H9 (cell line): ENCODE data around the gene C1orf105. TPM values are rescaled to one million over a fixed set of nuclear protein-coding genes. Genes with fewer than 3 reads are reported as not detected.

Experiments used
- DNase-seq: peaks from one replicate; pipeline ENCODE4 v3.0.0-alpha.2; 2017
- H2AFZ ChIP-seq: one replicate; pipeline ENCODE4 v1.6.1; 2013; ENCODE audit warnings: mild to moderate bottlenecking, low read length, control low read depth, moderate library complexity
- H2AK5ac ChIP-seq: 2 replicates; pipeline ENCODE4 v1.6.1; 2013; ENCODE audit warnings: low read length, control low read depth, mixed read lengths; ENCODE audit not compliant: insufficient read length
- H2BK120ac ChIP-seq: one replicate; pipeline ENCODE4 v1.6.1; 2013; ENCODE audit warnings: low read depth, mild to moderate bottlenecking, low read length, control low read depth, inconsistent platforms; ENCODE audit not compliant: poor library complexity, severe bottlenecking
- H2BK12ac ChIP-seq: 2 replicates; pipeline ENCODE4 v1.6.1; 2013; ENCODE audit warnings: low read length, control low read depth, mixed read lengths, low read depth; ENCODE audit not compliant: insufficient read length
- H2BK15ac ChIP-seq: 2 replicates; pipeline ENCODE4 v1.6.1; 2013; ENCODE audit warnings: low read depth, low read length, control low read depth
- H2BK20ac ChIP-seq: one replicate; pipeline ENCODE4 v1.6.1; 2013; ENCODE audit warnings: low read depth, mild to moderate bottlenecking, low read length, control low read depth, inconsistent platforms; ENCODE audit not compliant: poor library complexity, severe bottlenecking
- H2BK5ac ChIP-seq: 2 replicates; pipeline ENCODE4 v1.6.1; 2013; ENCODE audit warnings: low read length, control low read depth, mixed read lengths; ENCODE audit not compliant: insufficient read length
- H3K14ac ChIP-seq: 2 replicates; pipeline ENCODE4 v1.6.1; 2013; ENCODE audit warnings: low read length, control low read depth; ENCODE audit not compliant: insufficient read depth
- H3K18ac ChIP-seq: 2 replicates; pipeline ENCODE4 v1.6.1; 2013; ENCODE audit warnings: low read depth, mild to moderate bottlenecking, mixed read lengths, low read length, control low read depth; ENCODE audit not compliant: insufficient read length
- H3K23ac ChIP-seq: 2 replicates; pipeline ENCODE4 v1.6.1; 2013; ENCODE audit warnings: low read length, control low read depth, mixed read lengths, low read depth; ENCODE audit not compliant: insufficient read length
- H3K23me2 ChIP-seq: 2 replicates; pipeline ENCODE4 v1.6.1; 2013; ENCODE audit warnings: low read depth, mild to moderate bottlenecking, mixed read lengths, low read length, control low read depth; ENCODE audit not compliant: insufficient read length, poor library complexity, severe bottlenecking
- H3K27ac ChIP-seq: 2 replicates; pipeline ENCODE4 v1.5.1; 2013; ENCODE audit warnings: low read length, control low read depth, mixed read lengths, low read depth; ENCODE audit not compliant: insufficient read length
- H3K27me3 ChIP-seq: 2 replicates; pipeline ENCODE4 v1.6.1; 2013; ENCODE audit warnings: low read length, control low read depth, inconsistent platforms; ENCODE audit not compliant: insufficient read depth
- H3K4ac ChIP-seq: 2 replicates; pipeline ENCODE4 v1.6.1; 2013; ENCODE audit warnings: low read depth, mild to moderate bottlenecking, control low read depth, inconsistent platforms, low read length, moderate library complexity
- H3K4me1 ChIP-seq: 2 replicates; pipeline ENCODE4 v1.6.1; 2013; ENCODE audit warnings: low read length, control low read depth, inconsistent platforms; ENCODE audit not compliant: insufficient read depth
- H3K4me2 ChIP-seq: 2 replicates; pipeline ENCODE4 v1.6.1; 2013; ENCODE audit warnings: low read length, control low read depth, mixed read lengths; ENCODE audit not compliant: insufficient read length, insufficient read depth
- H3K56ac ChIP-seq: 2 replicates; pipeline ENCODE4 v1.6.1; 2013; ENCODE audit warnings: low read depth, mild to moderate bottlenecking, mixed read lengths, low read length, control low read depth; ENCODE audit not compliant: insufficient read length
- H3K79me1 ChIP-seq: 2 replicates; pipeline ENCODE4 v1.6.1; 2013; ENCODE audit warnings: low read depth, mild to moderate bottlenecking, moderate library complexity, low read length, control low read depth, inconsistent platforms; ENCODE audit not compliant: insufficient read depth, poor library complexity, severe bottlenecking
- H3K79me2 ChIP-seq: 2 replicates; pipeline ENCODE4 v1.6.1; 2013; ENCODE audit warnings: low read length, control low read depth, inconsistent platforms; ENCODE audit not compliant: insufficient read depth
- H3K9ac ChIP-seq: 2 replicates; pipeline ENCODE4 v1.6.1; 2013; ENCODE audit warnings: low read length, control low read depth, mixed read lengths; ENCODE audit not compliant: insufficient read length; ENCODE audit errors: extremely low read depth
- H3K9me3 ChIP-seq: one replicate; pipeline ENCODE4 v1.6.1; 2013; ENCODE audit warnings: low read depth, low read length, inconsistent platforms; ENCODE audit not compliant: control insufficient read depth
- H3T11ph ChIP-seq: one replicate; pipeline ENCODE4 v1.6.1; 2013; ENCODE audit warnings: mild to moderate bottlenecking, low read length, control low read depth, inconsistent platforms
- H4K20me1 ChIP-seq: one replicate; pipeline ENCODE4 v1.6.1; 2013; ENCODE audit not compliant: control insufficient read depth, insufficient read length, insufficient read depth
- H4K5ac ChIP-seq: 2 replicates; pipeline ENCODE4 v1.6.1; 2013; ENCODE audit warnings: low read depth, mild to moderate bottlenecking, mixed read lengths, low read length, control low read depth; ENCODE audit not compliant: insufficient read length
- H4K8ac ChIP-seq: replicated peaks from 2 replicates; pipeline ENCODE4 v1.6.1; 2013; ENCODE audit warnings: low read length, control low read depth, mixed read lengths, low read depth; ENCODE audit not compliant: insufficient read length
- H4K91ac ChIP-seq: 2 replicates; pipeline ENCODE4 v1.6.1; 2013; ENCODE audit warnings: low read depth, mild to moderate bottlenecking, moderate library complexity, mixed read lengths, low read length, control low read depth; ENCODE audit not compliant: insufficient read length
- H3K27ac Mint-ChIP-seq, 3 experiments: 2 replicates in 2 of 3; 3 replicates in 1 of 3; pipeline ENCODE4 v1.8.0; 2020 to 2021; ENCODE audit warnings: mixed read lengths in 3 of 3, mild to moderate bottlenecking in 1 of 3, moderate library complexity in 1 of 3
- H3K27me3 Mint-ChIP-seq: 2 replicates; pipeline ENCODE4 v1.8.0; 2021; ENCODE audit warnings: low read depth, mild to moderate bottlenecking, moderate library complexity, mixed read lengths
- H3K36me3 Mint-ChIP-seq, 3 experiments: 2 replicates in 2 of 3; 3 replicates in 1 of 3; pipeline ENCODE4 v1.8.0; 2020 to 2021; ENCODE audit warnings: low read depth in 3 of 3, mixed read lengths in 3 of 3; ENCODE audit not compliant: insufficient read depth in 1 of 3
- H3K4me1 Mint-ChIP-seq, 2 experiments: 2 replicates each; pipeline ENCODE4 v1.8.0; 2020; ENCODE audit warnings: mixed read lengths in 2 of 2
- H3K4me3 Mint-ChIP-seq, 2 experiments: 2 replicates in 1 of 2; 3 replicates in 1 of 2; pipeline ENCODE4 v1.8.0; 2020 to 2021; ENCODE audit warnings: mild to moderate bottlenecking in 2 of 2, mixed read lengths in 2 of 2, moderate library complexity in 1 of 2
- H3K9me3 Mint-ChIP-seq, 2 experiments: 2 replicates in 1 of 2; 3 replicates in 1 of 2; pipeline ENCODE4 v1.8.0; 2020; ENCODE audit warnings: mild to moderate bottlenecking in 2 of 2, mixed read lengths in 2 of 2, moderate library complexity in 1 of 2
- CTCF ChIP-seq: fragments of 200-600 bp; sonication (generic); conservative IDR thresholded peaks from 3 replicates; pipeline ENCODE4 v1.8.0; 2021; ENCODE audit warnings: antibody characterized with exemption, mild to moderate bottlenecking
- WGBS: extraction: QIAGEN DNeasy Blood & Tissue Kit; methylation state at CpG from one replicate; pipeline ENCODE4 v1.1.7; 2013; ENCODE audit warnings: missing lambda C conversion rate, low lambda C conversion rate, mixed read lengths; ENCODE audit not compliant: insufficient read length; ENCODE audit errors: extremely low coverage; 5-methylcytosine and 5-hydroxymethylcytosine counted together
- total RNA-seq: library from RNA; stranded (reverse); gene quantifications from 2 replicates; pipeline ENCODE4 v1.2.1, GENCODE V29; 2021

C1orf105 gene
- total RNA-seq, 1 experiment from 2014 or later: not detected

- Histone ChIP-seq H2AFZ (no peak overlapping the region), H4K20me1 (no peaks in the 10 kb centered on the region), H4K8ac (no peak overlapping the region), H3K79me1 (no peaks in the 10 kb centered on the region), H2BK12ac (no peak overlapping the region), H3K27ac (no peak overlapping the region), H3K4me1 (no peaks in the 10 kb centered on the region), H3K23me2 (no peaks in the 10 kb centered on the region), H3T11ph (no peak overlapping the region), H3K9me3 (no peaks in the 10 kb centered on the region), H3K27me3 (no peaks in the 10 kb centered on the region), H4K5ac (no peak overlapping the region), H2BK120ac (no peak overlapping the region), H2BK15ac (no peak overlapping the region), H3K14ac (no peak overlapping the region), H3K18ac (no peak overlapping the region), H2BK20ac (no peak overlapping the region), H3K23ac (no peak overlapping the region), H2BK5ac (no peak overlapping the region), H4K91ac (no peak overlapping the region), H3K79me2 (no peaks in the 10 kb centered on the region), H3K4ac (no peak overlapping the region), H3K56ac (no peak overlapping the region), H3K9ac (no peak overlapping the region), H2AK5ac (no peak overlapping the region), H3K4me2 (no peak overlapping the region)
- no peak for TF ChIP-seq CTCF
- no peak overlapping the region for H3K27ac Mint-ChIP-seq
- no peaks in the 10 kb centered on the region for H3K9me3 Mint-ChIP-seq
- H3K4me3 Mint-ChIP-seq: no peak overlapping the region
- H3K36me3 Mint-ChIP-seq: no peaks in the 10 kb centered on the region
- no peak for DNase-seq
- no CpG with 5 or more reads among the region's 1 CpG for WGBS
- no peaks in the 10 kb centered on the region for H3K27me3 Mint-ChIP-seq
- no peaks in the 10 kb centered on the region for H3K4me1 Mint-ChIP-seq
Observed at GRCh38 chr1:172517081-172517480, 96.6 kb downstream of the C1orf105 start.
